ENCODE data around the gene RNF5.

DNA sequence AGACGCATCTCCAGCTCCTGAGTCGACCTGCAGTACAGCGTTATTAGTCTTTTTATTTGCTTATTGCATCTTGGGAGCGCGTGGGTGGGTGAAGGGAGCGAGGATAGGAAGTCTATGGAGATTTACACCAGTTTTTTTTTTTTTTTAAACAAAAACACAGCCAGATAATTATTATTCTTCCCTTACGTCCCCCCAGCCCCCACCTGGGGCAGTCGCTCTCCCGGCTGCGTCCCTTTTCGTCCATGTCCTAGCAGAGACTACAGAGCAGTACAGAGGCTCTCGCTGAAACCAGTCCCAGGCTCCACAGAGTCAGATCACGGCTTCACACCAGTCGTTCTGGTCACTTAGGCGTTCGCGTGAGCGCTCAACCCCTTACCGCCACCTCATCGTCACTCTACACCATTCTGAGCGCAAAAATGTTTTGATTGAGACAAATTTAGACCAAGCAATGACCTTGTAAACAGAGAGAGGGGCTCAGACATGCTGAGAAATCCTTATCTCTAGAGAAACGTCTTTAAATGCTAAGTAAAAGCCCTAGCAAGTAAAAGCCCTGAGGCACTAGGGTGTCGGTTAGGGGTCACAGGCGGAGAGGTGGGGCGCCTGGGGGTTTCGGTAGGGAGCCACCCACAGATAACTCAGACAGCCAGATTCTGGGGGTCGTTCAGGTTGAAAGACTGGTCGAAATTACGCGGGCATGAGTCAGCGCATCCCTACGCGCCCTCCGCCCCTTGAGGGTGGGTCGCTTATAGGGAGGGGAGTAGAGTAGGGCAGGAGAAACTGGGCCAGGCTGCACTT lies 25.2 kb upstream of the RNF5 start:
- TF ChIP-seq, protein P1, sequence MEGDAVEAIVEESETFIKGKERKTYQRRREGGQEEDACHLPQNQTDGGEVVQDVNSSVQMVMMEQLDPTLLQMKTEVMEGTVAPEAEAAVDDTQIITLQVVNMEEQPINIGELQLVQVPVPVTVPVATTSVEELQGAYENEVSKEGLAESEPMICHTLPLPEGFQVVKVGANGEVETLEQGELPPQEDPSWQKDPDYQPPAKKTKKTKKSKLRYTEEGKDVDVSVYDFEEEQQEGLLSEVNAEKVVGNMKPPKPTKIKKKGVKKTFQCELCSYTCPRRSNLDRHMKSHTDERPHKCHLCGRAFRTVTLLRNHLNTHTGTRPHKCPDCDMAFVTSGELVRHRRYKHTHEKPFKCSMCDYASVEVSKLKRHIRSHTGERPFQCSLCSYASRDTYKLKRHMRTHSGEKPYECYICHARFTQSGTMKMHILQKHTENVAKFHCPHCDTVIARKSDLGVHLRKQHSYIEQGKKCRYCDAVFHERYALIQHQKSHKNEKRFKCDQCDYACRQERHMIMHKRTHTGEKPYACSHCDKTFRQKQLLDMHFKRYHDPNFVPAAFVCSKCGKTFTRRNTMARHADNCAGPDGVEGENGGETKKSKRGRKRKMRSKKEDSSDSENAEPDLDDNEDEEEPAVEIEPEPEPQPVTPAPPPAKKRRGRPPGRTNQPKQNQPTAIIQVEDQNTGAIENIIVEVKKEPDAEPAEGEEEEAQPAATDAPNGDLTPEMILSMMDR (IDR thresholded peaks at IDR 0.05; ENCODE audit: poor library complexity), result no peak
- TF ChIP-seq EZH2 (IDR thresholded peaks at IDR 0.05; ENCODE audit: borderline replicate concordance) (no peak), EZH2phosphoT487 (IDR thresholded peaks at IDR 0.05; ENCODE audit: low read depth, severe bottlenecking, unreplicated experiment) (no peak)

Measured in hepatocyte (in vitro differentiated cells).